BE2C (cell line): Measurements from ENCODE around the gene ANKS1A.

Source experiments
- DNase-seq: peaks from one replicate; pipeline ENCODE4 v3.0.0-alpha.2; 2020
- H3K27me3 ChIP-seq: fragments of 250-450 bp; sonication (Bioruptor Pico); 2 replicates; pipeline ENCODE4 v1.5.1; 2020; ENCODE audit warnings: mild to moderate bottlenecking
- H3K36me3 ChIP-seq: fragments of 250-450 bp; sonication (Bioruptor Pico); 2 replicates; pipeline ENCODE4 v1.5.1; 2020; ENCODE audit warnings: mild to moderate bottlenecking
- H3K4me1 ChIP-seq: fragments of 250-450 bp; sonication (Bioruptor Pico); 2 replicates; pipeline ENCODE4 v1.5.1; 2020
- H3K4me3 ChIP-seq: 2 replicates; pipeline ENCODE4 v1.5.1; 2011; ENCODE audit warnings: low read depth, low read length
- H3K9me3 ChIP-seq: fragments of 250-450 bp; sonication (Bioruptor Pico); 2 replicates; pipeline ENCODE4 v1.5.1; 2020
- TF ChIP-seq, protein P1 (sequence below): IDR thresholded peaks from 2 replicates; pipeline ENCODE4 v1.5.1; 2012; ENCODE audit warnings: mild to moderate bottlenecking, low read depth, low read length

Gene ANKS1A

DNA sequence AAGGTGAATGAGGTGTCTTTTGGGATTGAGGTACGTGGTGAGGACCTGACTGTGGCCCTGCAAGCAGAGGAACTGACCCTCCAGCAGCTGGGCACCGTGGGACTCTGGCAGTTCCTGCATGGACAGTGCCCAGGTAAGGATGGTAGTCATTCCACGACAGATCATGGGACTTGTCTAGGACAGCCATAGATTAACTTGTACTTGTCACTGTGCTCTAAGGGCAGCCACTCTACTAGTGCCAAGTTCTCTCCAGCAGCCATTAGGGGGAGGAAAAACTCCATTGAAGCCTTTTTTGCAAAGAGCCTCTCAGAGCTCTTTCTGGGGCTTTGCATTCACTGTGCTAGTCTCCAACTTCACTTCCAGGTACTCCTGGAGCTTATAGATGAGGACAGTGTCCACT lies 21.6 kb upstream of the ANKS1A start:
- peaks cover 50% of the 10 kb centered on the region for H3K36me3 ChIP-seq
- no peak for DNase-seq

GRCh38 chr6:34871853-34872252 lies 17.2 kb upstream of the ANKS1A start:
- H3K36me3 ChIP-seq = peaks cover 48% of the 10 kb centered on the region

More for the DNA sequence above, 21.6 kb upstream of the ANKS1A start:
- Histone ChIP-seq H3K9me3 (no peaks in the 10 kb centered on the region), H3K27me3 (no peaks in the 10 kb centered on the region), H3K4me3 (no peak overlapping the region), H3K4me1 (no peaks in the 10 kb centered on the region)
- TF ChIP-seq, protein P1, sequence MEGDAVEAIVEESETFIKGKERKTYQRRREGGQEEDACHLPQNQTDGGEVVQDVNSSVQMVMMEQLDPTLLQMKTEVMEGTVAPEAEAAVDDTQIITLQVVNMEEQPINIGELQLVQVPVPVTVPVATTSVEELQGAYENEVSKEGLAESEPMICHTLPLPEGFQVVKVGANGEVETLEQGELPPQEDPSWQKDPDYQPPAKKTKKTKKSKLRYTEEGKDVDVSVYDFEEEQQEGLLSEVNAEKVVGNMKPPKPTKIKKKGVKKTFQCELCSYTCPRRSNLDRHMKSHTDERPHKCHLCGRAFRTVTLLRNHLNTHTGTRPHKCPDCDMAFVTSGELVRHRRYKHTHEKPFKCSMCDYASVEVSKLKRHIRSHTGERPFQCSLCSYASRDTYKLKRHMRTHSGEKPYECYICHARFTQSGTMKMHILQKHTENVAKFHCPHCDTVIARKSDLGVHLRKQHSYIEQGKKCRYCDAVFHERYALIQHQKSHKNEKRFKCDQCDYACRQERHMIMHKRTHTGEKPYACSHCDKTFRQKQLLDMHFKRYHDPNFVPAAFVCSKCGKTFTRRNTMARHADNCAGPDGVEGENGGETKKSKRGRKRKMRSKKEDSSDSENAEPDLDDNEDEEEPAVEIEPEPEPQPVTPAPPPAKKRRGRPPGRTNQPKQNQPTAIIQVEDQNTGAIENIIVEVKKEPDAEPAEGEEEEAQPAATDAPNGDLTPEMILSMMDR = 0 out of 2 replicates have a peak, but pooled peaks have one; percentile 15

DNA sequence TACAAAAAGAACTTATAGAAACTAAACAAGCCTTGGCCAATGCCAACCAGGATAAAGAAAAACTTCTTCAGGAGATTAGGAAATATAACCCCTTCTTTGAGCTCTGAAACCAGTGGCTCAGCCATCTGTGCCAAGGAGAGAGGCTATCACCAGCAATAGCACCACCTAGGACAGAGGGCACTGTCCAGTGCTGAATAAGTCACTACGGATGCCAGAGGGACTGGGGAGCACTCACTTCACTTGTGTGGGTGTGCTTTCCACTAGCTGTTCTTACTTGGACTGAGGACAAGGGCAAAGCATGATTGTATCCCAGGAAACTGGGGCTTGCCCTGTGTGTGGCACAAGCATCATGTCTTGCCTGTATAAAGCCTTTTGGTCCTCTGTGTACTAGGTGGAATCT lies 16.7 kb upstream of the ANKS1A start:
- DNase-seq = no peak
- TF ChIP-seq, protein P1 = no peak
- Histone ChIP-seq H3K9me3 (no peaks in the 10 kb centered on the region), H3K4me1 (no peaks in the 10 kb centered on the region), H3K4me3 (no peak overlapping the region), H3K36me3 (peaks cover 45% of the 10 kb centered on the region), H3K27me3 (no peaks in the 10 kb centered on the region)

More at GRCh38 chr6:34871853-34872252, 17.2 kb upstream of the ANKS1A start:
- TF ChIP-seq, protein P1 = no peak
- no peak overlapping the region for H3K4me3 ChIP-seq
- H3K4me1 ChIP-seq = no peaks in the 10 kb centered on the region
- H3K9me3 ChIP-seq = no peaks in the 10 kb centered on the region
- DNase-seq = no peak
- no peaks in the 10 kb centered on the region for H3K27me3 ChIP-seq

- no peaks in the 10 kb centered on the region for H3K4me1 ChIP-seq
- TF ChIP-seq, protein P1 = no peak
- H3K9me3 ChIP-seq = no peaks in the 10 kb centered on the region
- DNase-seq = no peak
- H3K36me3 ChIP-seq = peaks cover 49% of the 10 kb centered on the region
- no peak overlapping the region for H3K4me3 ChIP-seq
- H3K27me3 ChIP-seq = no peaks in the 10 kb centered on the region
Measured at GRCh38 chr6:34875292-34876213, 13.5 kb upstream of the ANKS1A start.

DNA sequence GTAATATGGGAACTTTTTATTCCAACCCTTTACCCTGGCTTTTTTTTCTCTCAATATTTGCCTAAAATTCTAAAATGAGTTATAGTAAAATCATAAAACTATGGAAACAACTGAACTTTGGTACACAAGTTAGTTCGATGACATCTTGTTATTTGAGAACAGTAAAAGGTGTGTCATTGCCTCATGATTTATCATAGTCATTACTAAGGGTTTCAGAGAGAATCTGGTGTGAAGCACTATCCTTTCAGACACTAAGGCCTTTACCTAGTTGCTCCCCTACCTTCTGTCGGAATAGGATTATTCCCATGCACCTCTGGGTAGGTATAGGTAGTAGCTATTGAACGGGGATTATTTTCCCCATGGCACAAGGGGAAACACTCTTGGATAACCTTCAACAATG lies 12.6 kb upstream of the ANKS1A start:
- no peaks in the 10 kb centered on the region for H3K4me1 ChIP-seq
- no peaks in the 10 kb centered on the region for H3K27me3 ChIP-seq
- H3K9me3 ChIP-seq = no peaks in the 10 kb centered on the region
- peaks cover 40% of the 10 kb centered on the region for H3K36me3 ChIP-seq
- no peak for DNase-seq
- H3K4me3 ChIP-seq = no peak overlapping the region
- TF ChIP-seq, protein P1 = no peak

- Histone ChIP-seq H3K4me3 (no peak overlapping the region), H3K27me3 (no peaks in the 10 kb centered on the region), H3K9me3 (no peaks in the 10 kb centered on the region), H3K36me3 (peaks cover 32% of the 10 kb centered on the region), H3K4me1 (no peaks in the 10 kb centered on the region)
- no peak for DNase-seq
- TF ChIP-seq, protein P1 = no peak
Measured at GRCh38 chr6:34877259-34877658, 11.8 kb upstream of the ANKS1A start.
